WI38 (cell line): ENCODE data around the gene COL6A2.

Experiments
- H3K4me3 ChIP-seq: 2 replicates; pipeline ENCODE4 v1.5.1; 2011; ENCODE audit warnings: low read depth, mild to moderate bottlenecking, control low read depth, low read length
- CTCF ChIP-seq: IDR thresholded peaks from 2 replicates; pipeline ENCODE4 v1.5.1; 2012; ENCODE audit warnings: low read depth, mild to moderate bottlenecking, control low read depth, low read length

The COL6A2 gene

GRCh38 chr21:46108827-46109312 is 11.0 kb downstream of the COL6A2 start:
- H3K4me3 ChIP-seq = no peak overlapping the region
- no peak for TF ChIP-seq CTCF

- no peak overlapping the region for H3K4me3 ChIP-seq
- no peak for TF ChIP-seq CTCF
These were observed 11.7 kb downstream of the COL6A2 start for GRCh38 chr21:46109313-46110221.

- H3K4me3 ChIP-seq = no peak overlapping the region
- TF ChIP-seq CTCF = no peak
These were observed 12.7 kb downstream of the COL6A2 start for GRCh38 chr21:46110499-46111192.

- H3K4me3 ChIP-seq = no peak overlapping the region
- no peak for TF ChIP-seq CTCF
These were observed 13.3 kb downstream of the COL6A2 start for GRCh38 chr21:46111193-46111571.

GRCh38 chr21:46111857-46112724 is 14.2 kb downstream of the COL6A2 start:
- no peak for TF ChIP-seq CTCF
- H3K4me3 ChIP-seq = no peak overlapping the region

- no peak overlapping the region for H3K4me3 ChIP-seq
- TF ChIP-seq CTCF = no peak
These were observed 14.9 kb downstream of the COL6A2 start for GRCh38 chr21:46112725-46113215.
